Fibroblast of lung (primary cell): ENCODE data around the gene GPC3. TPM values are rescaled to one million over a fixed set of nuclear protein-coding genes. Genes with fewer than 3 reads are reported as not detected.

Experiments used
- DNase-seq, 2 donors: peaks; one replicate each; pipeline versions ENCODE4 v3.0.0 to v3.0.0-alpha.2; 2010; ENCODE audit warnings: low read depth in 2 of 2
- H2AFZ ChIP-seq: 2 replicates; pipeline ENCODE4 v1.5.1; 2012; ENCODE audit warnings: low read length, control low read depth, inconsistent platforms
- H3K27ac ChIP-seq: 2 replicates; pipeline ENCODE4 v1.5.1; 2011; ENCODE audit warnings: low read length, control low read depth; ENCODE audit not compliant: insufficient read depth
- H3K27me3 ChIP-seq: 2 replicates; pipeline ENCODE4 v1.5.1; 2011; ENCODE audit warnings: mild to moderate bottlenecking, low read length; ENCODE audit not compliant: control insufficient read depth, insufficient read depth
- H3K36me3 ChIP-seq: 2 replicates; pipeline ENCODE4 v1.5.1; 2011; ENCODE audit warnings: low read length; ENCODE audit not compliant: control insufficient read depth, insufficient read depth
- H3K4me1 ChIP-seq: 2 replicates; pipeline ENCODE4 v1.5.1; 2011; ENCODE audit warnings: low read length; ENCODE audit not compliant: control insufficient read depth, insufficient read depth; ENCODE audit errors: extremely low read depth
- H3K4me2 ChIP-seq: 2 replicates; pipeline ENCODE4 v1.5.1; 2011; ENCODE audit warnings: low read length, control low read depth; ENCODE audit not compliant: insufficient read depth; ENCODE audit errors: extremely low read depth
- H3K4me3 ChIP-seq, 4 experiments: fragments of 200-600 bp in 1 of 4; sonication (generic) in 1 of 4; replicated peaks in 1 of 4; 2 replicates each; pipeline ENCODE4 v1.5.1; 2011 to 2016; ENCODE audit warnings: low read length in 4 of 4, low read depth in 3 of 4, mild to moderate bottlenecking in 3 of 4, control low read depth in 2 of 4, inconsistent platforms in 1 of 4, mixed read lengths in 1 of 4; ENCODE audit not compliant: insufficient read depth in 1 of 4; ENCODE audit errors: control extremely low read depth in 1 of 4
- H3K79me2 ChIP-seq: 2 replicates; pipeline ENCODE4 v1.5.1; 2012; ENCODE audit warnings: mild to moderate bottlenecking, low read length, inconsistent platforms; ENCODE audit not compliant: control insufficient read depth, insufficient read depth
- H3K9ac ChIP-seq: 2 replicates; pipeline ENCODE4 v1.5.1; 2011; ENCODE audit warnings: mild to moderate bottlenecking, low read length, control low read depth; ENCODE audit not compliant: insufficient read depth
- H3K9me3 ChIP-seq: 2 replicates; pipeline ENCODE4 v1.5.1; 2012; ENCODE audit warnings: low read depth, low read length; ENCODE audit not compliant: control insufficient read depth, insufficient read depth
- H4K20me1 ChIP-seq: 2 replicates; pipeline ENCODE4 v1.5.1; 2011; ENCODE audit warnings: low read length; ENCODE audit not compliant: control insufficient read depth, insufficient read depth; ENCODE audit errors: extremely low read depth
- CTCF ChIP-seq, 2 donors: IDR thresholded peaks in 1 of 2; conservative IDR thresholded peaks in 1 of 2; 1 replicate in 1 of 2; 2 replicates in 1 of 2; pipeline ENCODE4 v1.5.1; 2011 to 2012; ENCODE audit warnings: low read length in 2 of 2, control low read depth in 1 of 2, inconsistent platforms in 1 of 2, low read depth in 1 of 2, mild to moderate bottlenecking in 1 of 2
- EZH2 ChIP-seq: IDR thresholded peaks from 2 replicates; pipeline ENCODE4 v1.5.1; 2012; ENCODE audit warnings: low read length, control low read depth, mild to moderate bottlenecking; ENCODE audit errors: missing control alignments
- polyA plus RNA-seq, 2 donors: library from polyadenylated mRNA; depleted of rRNA in 1 of 2; stranded (reverse) in 1 of 2; unstranded in 1 of 2; fragments of >200 nt; gene quantifications; 2 replicates each; pipeline ENCODE4 v1.2.1, GENCODE V29; 2011 to 2012; ENCODE audit warnings: missing spikeins in 1 of 2
- total RNA-seq: library from RNA; depleted of rRNA; stranded (reverse); fragments of >200 nt; gene quantifications from 2 replicates; pipeline ENCODE4 v1.2.1, GENCODE V29; 2014

Gene GPC3
- total and polyA plus RNA-seq, 2 donors (not counting 1 experiment from before 2014, with no cell fraction given): 6.4 to 7.1 TPM

- no peak overlapping the region for H3K4me3 ChIP-seq
- peak in 1 of 2 donors; percentile 43 for DNase-seq
- no peaks in the 10 kb centered on the region for H3K4me1 ChIP-seq
- H2AFZ ChIP-seq: no peak overlapping the region
- no peak overlapping the region for H3K4me2 ChIP-seq
- no peak overlapping the region for H3K9ac ChIP-seq
- TF ChIP-seq EZH2: no peak
- H3K27ac ChIP-seq: no peak overlapping the region
- H3K9me3 ChIP-seq: no peaks in the 10 kb centered on the region
- H4K20me1 ChIP-seq: no peaks in the 10 kb centered on the region
- no peaks in the 10 kb centered on the region for H3K27me3 ChIP-seq
- no peaks in the 10 kb centered on the region for H3K79me2 ChIP-seq
- no peaks in the 10 kb centered on the region for H3K36me3 ChIP-seq
Observed at GRCh38 chrX:133939655-133940302, 45.6 kb downstream of the GPC3 start.

DNA sequence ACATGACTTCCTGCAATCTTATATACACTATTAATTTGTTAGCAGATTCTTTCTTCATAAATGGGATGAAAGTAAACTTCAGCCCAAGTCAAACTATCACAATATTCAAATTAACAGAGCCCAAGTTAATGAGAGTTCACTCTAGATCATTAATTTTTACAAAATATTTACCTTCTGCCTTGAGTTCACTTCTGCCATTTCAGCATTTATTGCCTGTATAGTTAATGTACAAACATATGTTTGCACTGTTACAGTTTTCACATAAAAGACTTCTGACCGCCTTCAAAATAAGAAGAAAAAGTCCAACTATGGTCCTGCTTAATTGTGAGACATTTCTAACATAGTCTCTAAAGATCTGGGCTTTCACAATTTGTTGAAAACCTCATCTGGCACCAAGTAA, 46.9 kb downstream of the GPC3 start:
- Histone ChIP-seq H3K27me3 (no peaks in the 10 kb centered on the region), H4K20me1 (no peaks in the 10 kb centered on the region), H3K9ac (no peak overlapping the region), H2AFZ (no peak overlapping the region), H3K36me3 (no peaks in the 10 kb centered on the region), H3K27ac (no peak overlapping the region), H3K4me3 (no peak overlapping the region), H3K4me2 (no peak overlapping the region), H3K79me2 (no peaks in the 10 kb centered on the region), H3K9me3 (no peaks in the 10 kb centered on the region), H3K4me1 (no peaks in the 10 kb centered on the region)
- TF ChIP-seq CTCF (conservative IDR thresholded peaks at IDR 0.05 in 1 of 2, IDR thresholded peaks at IDR 0.05 in 1 of 2; ENCODE audit: low read depth in 1 of 2, low read length in 2 of 2) (no peak), EZH2 (no peak)
- no peak for DNase-seq

DNA sequence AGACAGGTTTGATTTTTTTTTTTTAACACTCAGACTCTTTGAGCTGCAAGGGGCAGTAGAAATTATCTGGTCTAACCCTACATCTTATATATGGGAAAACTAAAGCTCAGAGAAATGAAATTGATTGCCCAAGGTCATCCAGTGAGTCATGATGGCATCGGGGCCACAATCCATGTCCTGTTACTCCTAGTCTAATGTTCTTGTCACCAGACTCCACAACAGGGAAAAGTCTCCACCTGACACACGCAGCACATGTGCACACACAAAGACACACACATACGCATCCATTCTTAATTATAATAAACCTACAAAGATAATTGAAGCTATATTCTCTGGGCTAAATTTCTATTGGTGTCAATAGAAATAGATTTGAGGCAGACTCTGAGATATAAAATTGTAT, 48.4 kb downstream of the GPC3 start:
- H3K36me3 ChIP-seq: no peaks in the 10 kb centered on the region
- no peaks in the 10 kb centered on the region for H3K27me3 ChIP-seq
- TF ChIP-seq EZH2: no peak
- TF ChIP-seq CTCF (conservative IDR thresholded peaks at IDR 0.05 in 1 of 2, IDR thresholded peaks at IDR 0.05 in 1 of 2; ENCODE audit: low read depth in 1 of 2, low read length in 2 of 2): no peak
- H3K4me1 ChIP-seq: no peaks in the 10 kb centered on the region
- no peaks in the 10 kb centered on the region for H4K20me1 ChIP-seq
- no peak overlapping the region for H3K9ac ChIP-seq
- H3K4me2 ChIP-seq: no peak overlapping the region
- no peak overlapping the region for H3K27ac ChIP-seq
- no peaks in the 10 kb centered on the region for H3K79me2 ChIP-seq
- no peaks in the 10 kb centered on the region for H3K9me3 ChIP-seq
- no peak overlapping the region for H3K4me3 ChIP-seq
- no peak overlapping the region for H2AFZ ChIP-seq
- DNase-seq: no peak
